Hepatocyte (in vitro differentiated cells): ENCODE results near the gene PLA2G4E. TPM values are rescaled to one million over a fixed set of nuclear protein-coding genes. Genes with fewer than 3 reads are reported as not detected.

ENCODE experiments used
- DNase-seq: peaks from one replicate; pipeline ENCODE4 v3.0.0-alpha.2; 2016; ENCODE audit warnings: low spot score
- H2AFZ ChIP-seq: fragments of 200-600 bp; sonication (generic); 2 replicates; pipeline ENCODE4 v1.6.0; 2016; ENCODE audit warnings: antibody characterized with exemption, mild to moderate bottlenecking
- H3K27ac ChIP-seq: fragments of 200-600 bp; sonication (generic); 2 replicates; pipeline ENCODE4 v1.5.1; 2016; ENCODE audit warnings: mild to moderate bottlenecking
- H3K27me3 ChIP-seq: fragments of 200-600 bp; sonication (generic); 2 replicates; pipeline ENCODE4 v1.6.1; 2016
- H3K36me3 ChIP-seq: fragments of 200-600 bp; sonication (generic); replicated peaks from 2 replicates; pipeline ENCODE4 v1.5.1; 2016; ENCODE audit warnings: low read depth; ENCODE audit not compliant: insufficient read depth
- H3K4me1 ChIP-seq: fragments of 200-600 bp; sonication (generic); 2 replicates; pipeline ENCODE4 v1.5.1; 2016; ENCODE audit warnings: mild to moderate bottlenecking, moderate library complexity; ENCODE audit not compliant: insufficient read depth
- H3K4me2 ChIP-seq: fragments of 200-600 bp; sonication (generic); 2 replicates; pipeline ENCODE4 v1.6.0; 2016
- H3K4me3 ChIP-seq: fragments of 200-600 bp; sonication (generic); 2 replicates; pipeline ENCODE4 v1.5.1; 2016; ENCODE audit warnings: mild to moderate bottlenecking
- H3K79me2 ChIP-seq: fragments of 200-600 bp; sonication (generic); 2 replicates; pipeline ENCODE4 v1.6.0; 2017; ENCODE audit warnings: mild to moderate bottlenecking
- H3K9me2 ChIP-seq: fragments of 200-600 bp; sonication (generic); replicated peaks from 2 replicates; pipeline ENCODE4 v1.6.0; 2017; ENCODE audit warnings: mild to moderate bottlenecking; ENCODE audit not compliant: insufficient read depth
- H3K9me3 ChIP-seq: fragments of 200-600 bp; sonication (generic); 2 replicates; pipeline ENCODE4 v1.5.1; 2016; ENCODE audit warnings: low read depth, mild to moderate bottlenecking
- H4K20me1 ChIP-seq: fragments of 200-600 bp; sonication (generic); 2 replicates; pipeline ENCODE4 v1.6.0; 2016; ENCODE audit warnings: mild to moderate bottlenecking; ENCODE audit not compliant: insufficient read depth, poor library complexity, severe bottlenecking
- EZH2 ChIP-seq: fragments of 200-600 bp; sonication (generic); IDR thresholded peaks from 2 replicates; pipeline ENCODE4 v1.6.1; 2016; ENCODE audit warnings: antibody characterized with exemption, mild to moderate bottlenecking, borderline replicate concordance
- EZH2phosphoT487 ChIP-seq: fragments of 200-600 bp; sonication (generic); IDR thresholded peaks from one replicate; pipeline ENCODE4 v1.6.1; 2018; ENCODE audit warnings: antibody characterized with exemption, mild to moderate bottlenecking, low read depth, moderate library complexity; ENCODE audit not compliant: unreplicated experiment, severe bottlenecking
- WGBS: methylation state at CpG from one replicate; pipeline ENCODE4 v1.1.6; 2016; ENCODE audit warnings: low lambda C conversion rate; ENCODE audit errors: missing lambda C conversion rate; 5-methylcytosine and 5-hydroxymethylcytosine counted together
- polyA plus RNA-seq: library from polyadenylated mRNA; unstranded; fragments of >200 nt; fragmentation: Nextera tagmentation; extraction: Ambion mirVana; gene quantifications from 2 replicates; pipeline ENCODE4 v1.2.1, GENCODE V29; 2016
- total RNA-seq: library from RNA; depleted of rRNA; stranded (reverse); fragments of >200 nt; gene quantifications from 2 replicates; pipeline ENCODE4 v1.2.3, GENCODE V29; 2014
- TF ChIP-seq, protein P1 (sequence below): fragments of 200-600 bp; sonication (generic); IDR thresholded peaks from 2 replicates; pipeline ENCODE4 v1.5.1; 2016; ENCODE audit warnings: antibody characterized with exemption, mild to moderate bottlenecking; ENCODE audit not compliant: poor library complexity

Gene PLA2G4E
- total and polyA plus RNA-seq, 2 experiments from 2014 or later = 0.07 to 0.54 TPM

DNA sequence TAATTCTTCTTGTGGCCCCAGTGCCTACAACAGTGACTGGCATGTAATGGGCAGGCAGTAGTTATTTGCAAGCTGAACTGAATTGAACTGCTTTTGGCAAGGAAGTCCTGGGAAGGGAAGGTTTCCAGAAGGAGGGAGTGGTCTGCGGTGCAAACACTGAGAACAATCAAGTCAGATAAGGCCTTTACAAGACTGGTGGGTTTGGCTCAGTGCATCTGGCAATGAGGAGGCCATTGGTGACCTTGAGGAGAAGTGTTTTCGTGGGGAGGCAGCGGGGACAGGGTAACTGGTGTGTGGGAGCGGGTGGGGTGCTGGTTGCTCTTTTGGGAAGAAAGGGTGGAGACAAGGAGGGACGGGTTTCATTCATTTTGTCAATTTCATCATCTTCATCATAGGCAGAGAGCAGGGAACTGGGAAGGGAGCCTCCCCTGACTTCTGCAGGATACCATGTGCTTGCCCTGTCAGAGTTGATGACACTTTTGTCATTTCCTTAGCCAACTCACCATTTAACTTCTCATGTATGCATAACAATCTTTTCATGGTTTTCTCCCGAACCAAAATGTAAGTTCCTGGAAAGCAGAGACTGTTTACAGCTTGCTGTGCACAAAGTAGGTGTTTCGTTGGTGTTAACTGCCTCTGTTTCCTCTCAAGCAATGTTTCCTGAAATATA is 40.1 kb downstream of the PLA2G4E start:
- TF ChIP-seq EZH2 (no peak), EZH2phosphoT487 (no peak)
- TF ChIP-seq, protein P1, sequence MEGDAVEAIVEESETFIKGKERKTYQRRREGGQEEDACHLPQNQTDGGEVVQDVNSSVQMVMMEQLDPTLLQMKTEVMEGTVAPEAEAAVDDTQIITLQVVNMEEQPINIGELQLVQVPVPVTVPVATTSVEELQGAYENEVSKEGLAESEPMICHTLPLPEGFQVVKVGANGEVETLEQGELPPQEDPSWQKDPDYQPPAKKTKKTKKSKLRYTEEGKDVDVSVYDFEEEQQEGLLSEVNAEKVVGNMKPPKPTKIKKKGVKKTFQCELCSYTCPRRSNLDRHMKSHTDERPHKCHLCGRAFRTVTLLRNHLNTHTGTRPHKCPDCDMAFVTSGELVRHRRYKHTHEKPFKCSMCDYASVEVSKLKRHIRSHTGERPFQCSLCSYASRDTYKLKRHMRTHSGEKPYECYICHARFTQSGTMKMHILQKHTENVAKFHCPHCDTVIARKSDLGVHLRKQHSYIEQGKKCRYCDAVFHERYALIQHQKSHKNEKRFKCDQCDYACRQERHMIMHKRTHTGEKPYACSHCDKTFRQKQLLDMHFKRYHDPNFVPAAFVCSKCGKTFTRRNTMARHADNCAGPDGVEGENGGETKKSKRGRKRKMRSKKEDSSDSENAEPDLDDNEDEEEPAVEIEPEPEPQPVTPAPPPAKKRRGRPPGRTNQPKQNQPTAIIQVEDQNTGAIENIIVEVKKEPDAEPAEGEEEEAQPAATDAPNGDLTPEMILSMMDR = no peak
- Histone ChIP-seq H3K4me2 (no peak overlapping the region), H3K27me3 (no peaks in the 10 kb centered on the region), H3K4me1 (peaks cover 9% of the 10 kb centered on the region), H4K20me1 (no peaks in the 10 kb centered on the region), H3K4me3 (no peak overlapping the region), H3K9me2 (no peaks in the 10 kb centered on the region), H3K27ac (peak overlapping the region; percentile 60), H3K79me2 (no peaks in the 10 kb centered on the region), H3K9me3 (no peaks in the 10 kb centered on the region), H3K36me3 (no peaks in the 10 kb centered on the region), H2AFZ (no peak overlapping the region)
- WGBS = 81% methylated on average over 7 of the region's 7 CpGs
- no peak for DNase-seq

DNA sequence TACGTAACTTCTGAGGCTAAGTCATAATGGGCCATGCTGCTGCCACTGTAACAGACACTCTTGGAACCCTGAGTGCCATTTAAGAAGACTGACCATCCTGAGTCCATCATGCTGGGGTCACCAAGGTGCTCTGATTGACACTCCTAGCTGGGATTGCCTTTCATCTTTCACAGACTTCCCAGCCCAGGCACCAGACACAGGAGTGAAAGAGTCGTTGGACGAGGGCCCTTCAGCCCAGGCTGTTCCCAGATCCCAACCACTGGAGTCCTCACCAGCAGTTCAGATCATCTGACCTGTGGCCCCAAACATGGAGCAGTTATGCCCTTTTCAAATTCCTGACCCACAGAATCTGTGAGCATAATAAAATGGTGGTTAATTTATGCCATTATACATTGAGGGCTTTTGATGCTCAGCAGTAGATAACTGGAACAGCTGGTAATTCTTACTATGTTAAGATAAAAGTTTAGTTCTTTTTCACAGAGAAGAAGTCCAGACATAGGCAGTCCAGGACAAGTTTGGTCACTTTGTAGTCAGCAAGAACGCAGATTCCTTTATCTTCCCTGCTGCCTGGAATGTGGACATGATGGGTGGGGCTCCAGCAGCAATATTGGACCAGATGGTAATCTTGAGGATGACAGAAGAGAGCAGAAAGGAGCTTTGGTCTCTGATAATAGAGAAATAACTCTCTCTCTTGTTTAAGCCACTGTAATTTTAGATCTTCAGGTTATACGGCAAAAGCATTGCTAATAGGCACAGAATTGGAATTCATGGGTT is 41.2 kb downstream of the PLA2G4E start:
- no peaks in the 10 kb centered on the region for H3K27me3 ChIP-seq
- peak; percentile 35 for DNase-seq
- H3K4me2 ChIP-seq = no peak overlapping the region
- no peaks in the 10 kb centered on the region for H4K20me1 ChIP-seq
- WGBS = 63% methylated on average over 5 of the region's 5 CpGs
- peak overlapping the region; percentile 60 for H3K27ac ChIP-seq
- peaks cover 9% of the 10 kb centered on the region for H3K4me1 ChIP-seq
- no peaks in the 10 kb centered on the region for H3K79me2 ChIP-seq
- no peaks in the 10 kb centered on the region for H3K9me3 ChIP-seq
- no peak overlapping the region for H2AFZ ChIP-seq
- no peaks in the 10 kb centered on the region for H3K36me3 ChIP-seq
- no peaks in the 10 kb centered on the region for H3K9me2 ChIP-seq
- no peak overlapping the region for H3K4me3 ChIP-seq
- TF ChIP-seq EZH2phosphoT487 (no peak), EZH2 (no peak)
- TF ChIP-seq, protein P1 = no peak

DNA sequence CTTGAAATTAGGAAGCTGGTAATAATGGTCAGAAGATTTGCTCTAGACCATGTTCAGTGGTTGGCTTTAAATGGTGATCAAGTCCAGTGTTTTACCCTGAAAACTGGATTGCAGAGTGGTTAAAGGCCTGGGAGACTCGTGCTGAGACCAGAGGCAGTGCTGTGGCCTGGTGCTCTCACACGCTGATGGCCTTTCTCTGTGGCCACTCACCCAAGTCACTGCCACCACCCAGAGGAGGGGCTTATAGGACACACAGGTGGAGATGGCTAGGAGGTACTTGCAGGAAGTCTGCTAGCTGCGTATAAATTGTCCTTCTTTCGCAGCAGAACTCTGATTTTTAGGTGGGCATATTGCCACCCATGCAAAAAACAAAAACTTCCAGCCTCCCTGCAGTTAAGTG is 42.3 kb downstream of the PLA2G4E start:
- Histone ChIP-seq H2AFZ (no peak overlapping the region), H3K79me2 (no peaks in the 10 kb centered on the region), H3K9me3 (no peaks in the 10 kb centered on the region), H3K27me3 (no peaks in the 10 kb centered on the region), H4K20me1 (no peaks in the 10 kb centered on the region), H3K27ac (no peak overlapping the region), H3K4me2 (no peak overlapping the region), H3K36me3 (no peaks in the 10 kb centered on the region), H3K4me3 (no peak overlapping the region), H3K4me1 (peaks cover 9% of the 10 kb centered on the region), H3K9me2 (no peaks in the 10 kb centered on the region)
- no peak for TF ChIP-seq EZH2phosphoT487
- TF ChIP-seq, protein P1 = no peak
- no peak for TF ChIP-seq EZH2
- 95% methylated on average over 4 of the region's 4 CpGs for WGBS
- DNase-seq = no peak
